H1 (cell line): ENCODE data around the gene ZNF414. TPM values are rescaled to one million over a fixed set of nuclear protein-coding genes. Genes with fewer than 3 reads are reported as not detected.

Experiments
- CTCF ChIA-PET: fragments of 300-600 bp; sonication (Branson Sonifier 250); formaldehyde crosslinking; loops from one replicate; lab custom pipeline; 2021; ENCODE audit not compliant: partially characterized antibody; lab: Charles Lee
- POLR2A ChIA-PET: fragments of 300-600 bp; sonication (Branson Sonifier 250); formaldehyde crosslinking; loops from one replicate; lab custom pipeline; 2021; ENCODE audit warnings: inconsistent platforms; ENCODE audit not compliant: partially characterized antibody; lab: Charles Lee
- DNase-seq, 2 experiments: peaks; one replicate each; pipeline versions ENCODE4 v3.0.0 to v3.0.0-alpha.2; 2010 to 2022; ENCODE audit warnings: low spot score in 2 of 2, low read depth in 1 of 2, mixed read lengths in 1 of 2
- FAIRE-seq: peaks from 2 replicates; lab custom pipeline; 2011; peaks lifted over from hg19 to GRCh38; lab: Jason Lieb, UNC
- H2AFZ ChIP-seq: 2 replicates; pipeline ENCODE4 v1.8.1; 2012; ENCODE audit warnings: low read length, inconsistent platforms
- H2AK5ac ChIP-seq: 2 replicates; pipeline ENCODE4 v1.6.1; 2013; ENCODE audit warnings: low read depth, low read length
- H2BK120ac ChIP-seq: replicated peaks from 2 replicates; pipeline ENCODE3; 2013; ENCODE audit warnings: low read depth, low read length, inconsistent platforms
- H2BK12ac ChIP-seq: 2 replicates; pipeline ENCODE4 v1.6.1; 2013; ENCODE audit warnings: low read depth, low read length
- H2BK15ac ChIP-seq: 2 replicates; pipeline ENCODE4 v1.6.1; 2013; ENCODE audit warnings: low read length
- H2BK20ac ChIP-seq: 2 replicates; pipeline ENCODE4 v1.6.1; 2013; ENCODE audit warnings: low read length
- H2BK5ac ChIP-seq: 2 replicates; pipeline ENCODE4 v1.6.1; 2013; ENCODE audit warnings: low read depth, low read length
- H3K14ac ChIP-seq: 2 replicates; pipeline ENCODE4 v1.6.1; 2013; ENCODE audit warnings: inconsistent platforms; ENCODE audit not compliant: insufficient read length
- H3K18ac ChIP-seq: 2 replicates; pipeline ENCODE4 v1.6.1; 2013; ENCODE audit warnings: low read length; ENCODE audit errors: extremely low read depth
- H3K23ac ChIP-seq: 2 replicates; pipeline ENCODE4 v1.6.1; 2013; ENCODE audit warnings: inconsistent platforms; ENCODE audit not compliant: insufficient read length
- H3K23me2 ChIP-seq: 2 replicates; pipeline ENCODE4 v1.6.1; 2013; ENCODE audit warnings: low read depth, low read length
- H3K27ac ChIP-seq: 2 replicates; pipeline ENCODE4 v1.6.1; 2011; ENCODE audit warnings: low read depth, low read length, inconsistent platforms
- H3K27me3 ChIP-seq, 4 experiments: replicated peaks in 1 of 4; 1 replicate in 1 of 4; 2 replicates in 3 of 4; pipeline versions ENCODE4 v1.6.1 to v1.8.1; 2011 to 2013; ENCODE audit warnings: low read length in 3 of 4, mild to moderate bottlenecking in 3 of 4, inconsistent platforms in 2 of 4, mixed read lengths in 2 of 4, moderate library complexity in 1 of 4; ENCODE audit not compliant: control insufficient read depth in 3 of 4, insufficient read depth in 3 of 4; ENCODE audit errors: extremely low read depth in 1 of 4
- H3K36me3 ChIP-seq, 4 experiments: 2 replicates each; pipeline versions ENCODE4 v1.6.1 to v1.8.1; 2011 to 2013; ENCODE audit warnings: mild to moderate bottlenecking in 4 of 4, low read length in 3 of 4, moderate library complexity in 2 of 4, control low read depth in 1 of 4, inconsistent platforms in 1 of 4; ENCODE audit not compliant: insufficient read depth in 4 of 4, control insufficient read depth in 2 of 4
- H3K4ac ChIP-seq: replicated peaks from 2 replicates; pipeline ENCODE3; 2013; ENCODE audit warnings: low read length, low read depth, mixed read lengths, inconsistent platforms; ENCODE audit not compliant: insufficient read length
- H3K4me1 ChIP-seq, 4 experiments: replicated peaks in 1 of 4; 1 replicate in 1 of 4; 2 replicates in 3 of 4; pipeline versions ENCODE4 v1.6.1 to v1.8.1; 2011 to 2013; ENCODE audit warnings: low read length in 3 of 4, inconsistent platforms in 2 of 4, mixed read lengths in 1 of 4; ENCODE audit not compliant: insufficient read depth in 4 of 4, control insufficient read depth in 3 of 4
- H3K4me2 ChIP-seq, 2 experiments: 2 replicates each; pipeline versions ENCODE4 v1.6.1 to v1.8.1; 2011 to 2013; ENCODE audit warnings: low read depth in 2 of 2, low read length in 2 of 2, control low read depth in 1 of 2, inconsistent platforms in 1 of 2, mild to moderate bottlenecking in 1 of 2; ENCODE audit not compliant: insufficient read depth in 1 of 2
- H3K4me3 ChIP-seq, 4 experiments: fragments of 200-600, 300-600 bp in 1 of 4; sonication (generic), shearing (Covaris generic), sonication (Bioruptor Twin) in 1 of 4; 2 replicates each; pipeline versions ENCODE4 v1.5.1 to v1.8.1; 2011 to 2016; ENCODE audit warnings: low read length in 4 of 4, low read depth in 3 of 4, control low read depth in 2 of 4, inconsistent platforms in 2 of 4, mild to moderate bottlenecking in 2 of 4, mixed read lengths in 1 of 4, moderate library complexity in 1 of 4; ENCODE audit not compliant: insufficient read depth in 2 of 4; ENCODE audit errors: extremely low read depth in 1 of 4
- H3K56ac ChIP-seq: replicated peaks from 2 replicates; pipeline ENCODE3; 2013; ENCODE audit warnings: low read depth, mild to moderate bottlenecking, mixed read lengths, low read length, inconsistent platforms; ENCODE audit not compliant: insufficient read length
- H3K79me1 ChIP-seq: 2 replicates; pipeline ENCODE4 v1.6.1; 2013; ENCODE audit warnings: low read depth, low read length, control low read depth
- H3K79me2 ChIP-seq, 2 experiments: 2 replicates each; pipeline versions ENCODE4 v1.6.1 to v1.8.1; 2012 to 2013; ENCODE audit warnings: low read length in 2 of 2, mild to moderate bottlenecking in 2 of 2, inconsistent platforms in 1 of 2; ENCODE audit not compliant: insufficient read depth in 2 of 2, control insufficient read depth in 1 of 2
- H3K9ac ChIP-seq, 4 experiments: replicated peaks in 1 of 4; 1 replicate in 1 of 4; 2 replicates in 3 of 4; pipeline versions ENCODE4 v1.6.1 to v1.8.1; 2011 to 2013; ENCODE audit warnings: low read depth in 3 of 4, low read length in 3 of 4, control low read depth in 2 of 4, mild to moderate bottlenecking in 2 of 4, moderate library complexity in 2 of 4, inconsistent platforms in 1 of 4; ENCODE audit errors: extremely low read depth in 1 of 4
- H3K9me3 ChIP-seq, 2 experiments: 2 replicates each; pipeline versions ENCODE4 v1.6.1 to v1.8.1; 2012 to 2013; ENCODE audit warnings: mild to moderate bottlenecking in 2 of 2, moderate library complexity in 2 of 2, control low read depth in 1 of 2, inconsistent platforms in 1 of 2, low read depth in 1 of 2, low read length in 1 of 2, mixed read lengths in 1 of 2; ENCODE audit not compliant: insufficient read depth in 2 of 2
- H4K20me1 ChIP-seq, 2 experiments: replicated peaks in 1 of 2; 2 replicates each; pipeline versions ENCODE3 to v1.8.1; 2011 to 2013; ENCODE audit warnings: inconsistent platforms in 2 of 2, low read length in 2 of 2, mild to moderate bottlenecking in 1 of 2; ENCODE audit not compliant: insufficient read depth in 2 of 2, control insufficient read depth in 1 of 2
- H4K5ac ChIP-seq: 2 replicates; pipeline ENCODE4 v1.6.1; 2013; ENCODE audit warnings: low read length, low read depth, mixed read lengths, inconsistent platforms; ENCODE audit not compliant: insufficient read length
- H4K8ac ChIP-seq: 2 replicates; pipeline ENCODE4 v1.8.0; 2013; ENCODE audit warnings: mild to moderate bottlenecking, moderate library complexity, low read length, inconsistent platforms; ENCODE audit not compliant: insufficient read depth; ENCODE audit errors: extremely low read depth
- H4K91ac ChIP-seq: replicated peaks from 2 replicates; pipeline ENCODE3; 2013; ENCODE audit warnings: low read length, mixed read lengths, inconsistent platforms; ENCODE audit not compliant: insufficient read length
- ASH2L ChIP-seq: fragments of 200-600, 300-600 bp; sonication (generic); IDR thresholded peaks from one replicate; pipeline ENCODE4 v1.7.1; 2017; ENCODE audit warnings: low read length
- EP300 ChIP-seq, 2 experiments: IDR thresholded peaks; 1 replicate in 1 of 2; 2 replicates in 1 of 2; pipeline ENCODE4 v1.6.1; 2011 to 2012; ENCODE audit warnings: low read depth in 2 of 2, low read length in 2 of 2, mild to moderate bottlenecking in 2 of 2, borderline replicate concordance in 1 of 2, inconsistent platforms in 1 of 2, moderate library complexity in 1 of 2
- EZH2 ChIP-seq: fragments of 200-600 bp; sonication (generic); IDR thresholded peaks from 2 replicates; pipeline ENCODE4 v1.7.1; 2012; ENCODE audit warnings: low read depth, mild to moderate bottlenecking, moderate library complexity, low read length, inconsistent platforms; ENCODE audit not compliant: severe bottlenecking
- FOSL1 ChIP-seq: IDR thresholded peaks from 2 replicates; pipeline ENCODE4 v1.6.1; 2011; ENCODE audit warnings: mild to moderate bottlenecking, low read depth, low read length, moderate library complexity; ENCODE audit not compliant: insufficient read depth
- KDM4A ChIP-seq: IDR thresholded peaks from one replicate; pipeline ENCODE4 v1.7.1; 2012; ENCODE audit warnings: low read depth, mild to moderate bottlenecking, moderate library complexity, low read length, inconsistent platforms; ENCODE audit not compliant: severe bottlenecking
- RXRA ChIP-seq: IDR thresholded peaks from 2 replicates; pipeline ENCODE4 v1.6.1; 2011; ENCODE audit warnings: low read depth, mild to moderate bottlenecking, low read length, moderate library complexity; ENCODE audit not compliant: insufficient read depth
- SIX5 ChIP-seq: IDR thresholded peaks from 2 replicates; pipeline ENCODE4 v1.6.1; 2011; ENCODE audit warnings: mild to moderate bottlenecking, low read depth, low read length
- WGBS, 2 experiments: shearing (Covaris generic) in 1 of 2; methylation state at CpG; one replicate each; pipeline versions ENCODE4 v1.1.6 to v1.1.7; 2013 to 2015; ENCODE audit warnings: low lambda C conversion rate in 2 of 2, mixed read lengths in 2 of 2, inconsistent platforms in 1 of 2, low coverage in 1 of 2, missing lambda C conversion rate in 1 of 2; ENCODE audit not compliant: insufficient replicate concordance in 2 of 2, insufficient coverage in 1 of 2, insufficient read length in 1 of 2; ENCODE audit errors: extremely low coverage in 1 of 2, missing lambda C conversion rate in 1 of 2; 5-methylcytosine and 5-hydroxymethylcytosine counted together
- polyA plus RNA-seq, 7 experiments: library from polyadenylated mRNA; depleted of rRNA in 3 of 7; stranded (reverse) in 5 of 7; unstranded in 2 of 7; fragments of >200 nt in 5 of 7; fragments of 200-250 nt in 2 of 7; gene quantifications; 1 replicate in 5 of 7; 2 replicates in 1 of 7; 4 replicates in 1 of 7; pipeline versions ENCODE4 v1.2.1 to v1.2.3, GENCODE V29; 2011 to 2013; ENCODE audit warnings: missing spikeins in 2 of 7, mixed read lengths in 2 of 7
- total RNA-seq: library from RNA; stranded (reverse); fragmentation: NEBNext Ultra II Directional; extraction: Animal tissue kit (Norgen Biotek cat#: 25700); gene quantifications from 2 replicates; pipeline ENCODE4 v1.2.1, GENCODE V29; 2021

ZNF414 gene
- total and polyA plus RNA-seq, 2 of the 8 experiments (the other 6 are each of a cell fraction or from before 2014, with no cell fraction given) = 9.7 to 26.8 TPM

- H2BK120ac ChIP-seq = no peak overlapping the region
- POLR2A ChIA-PET = interaction anchor here (0.5 to 1.5 kb wide), 5 partner anchors 14 to 806 kb away, joined by 3 to 5 read pairs (median 3); no protein-coding TSS in a partner anchor
- H3K79me2 ChIP-seq = no peaks in the 10 kb centered on the region
- peak overlapping the region in 1 of 4 experiments; percentile 20; a peak in 2 of 8 replicates for H3K4me3 ChIP-seq
- peaks cover 10% of the 10 kb centered on the region; the same call in 1 of the 2 replicates for H3K23me2 ChIP-seq
- no peaks in the 10 kb centered on the region for H4K20me1 ChIP-seq
- no peak overlapping the region for H3K23ac ChIP-seq
- no peak overlapping the region for H4K5ac ChIP-seq
- no peak overlapping the region for H4K91ac ChIP-seq
- peaks cover 0 to 9% (median 0%) of the 10 kb centered on the region in 4 experiments; a peak in 2 of 8 replicates for H3K36me3 ChIP-seq
- DNase-seq (no peak), FAIRE-seq (no peak)
- no peak overlapping the region for H3K27ac ChIP-seq
- H2BK12ac ChIP-seq = no peak overlapping the region
- no peak overlapping the region for H2BK15ac ChIP-seq
- H3K4ac ChIP-seq = no peak overlapping the region
- no peak overlapping the region for H2AK5ac ChIP-seq
- no peak overlapping the region for H3K9ac ChIP-seq
- CTCF ChIA-PET = interaction anchor here (0.6 to 1.3 kb wide), 4 partner anchors 11 to 132 kb away, joined by 3 to 5 read pairs (median 4); no protein-coding TSS in a partner anchor
- H3K4me1 ChIP-seq = peaks cover 0 to 17% (median 9%) of the 10 kb centered on the region in 4 experiments; a peak in 6 of 7 replicates
- peaks cover 3% of the 10 kb centered on the region; the same call in 1 of the 2 replicates for H3K79me1 ChIP-seq
- H2AFZ ChIP-seq = no peak overlapping the region
- H3K27me3 ChIP-seq = no peaks in the 10 kb centered on the region
- no peak overlapping the region for H2BK5ac ChIP-seq
- H3K56ac ChIP-seq = no peak overlapping the region
- H2BK20ac ChIP-seq = no peak overlapping the region
- no peaks in the 10 kb centered on the region for H3K9me3 ChIP-seq
- H4K8ac ChIP-seq = peak overlapping the region; percentile 36; the same call in 1 of the 2 replicates
- 95% methylated on average over 28 of the region's 52 CpGs; no CpG with 5 or more reads in 1 of the 2 experiments for WGBS, 2 experiments
- no peak overlapping the region for H3K14ac ChIP-seq
- peak overlapping the region in 1 of 2 experiments; percentile 43; a peak in 1 of 4 replicates for H3K4me2 ChIP-seq
- H3K18ac ChIP-seq = no peak overlapping the region
- TF ChIP-seq EP300 (IDR thresholded peaks at IDR 0.05; ENCODE audit: borderline replicate concordance in 1 of 2, low read depth in 2 of 2, low read length in 2 of 2) (no peak), SIX5 (no peak), ASH2L (no peak), EZH2 (no peak), FOSL1 (no peak), RXRA (no peak), KDM4A (no peak)
Measured at GRCh38 chr19:8510589-8511115, 3.3 kb downstream of the ZNF414 start.
